Hepatocyte (in vitro differentiated cells): ENCODE data around the gene FAM227B. TPM values are rescaled to one million over a fixed set of nuclear protein-coding genes. Genes with fewer than 3 reads are reported as not detected.
"Not testable (repeated sequence)": the region's sequence is repeated elsewhere in the genome, so short reads cannot be mapped to it uniquely, and the experiment has no call there.

Experiments
- DNase-seq: peaks from one replicate; pipeline ENCODE4 v3.0.0-alpha.2; 2016; ENCODE audit warnings: low spot score
- H2AFZ ChIP-seq: fragments of 200-600 bp; sonication (generic); 2 replicates; pipeline ENCODE4 v1.6.0; 2016; ENCODE audit warnings: antibody characterized with exemption, mild to moderate bottlenecking
- H3K27ac ChIP-seq: fragments of 200-600 bp; sonication (generic); 2 replicates; pipeline ENCODE4 v1.5.1; 2016; ENCODE audit warnings: mild to moderate bottlenecking
- H3K27me3 ChIP-seq: fragments of 200-600 bp; sonication (generic); 2 replicates; pipeline ENCODE4 v1.6.1; 2016
- H3K36me3 ChIP-seq: fragments of 200-600 bp; sonication (generic); replicated peaks from 2 replicates; pipeline ENCODE4 v1.5.1; 2016; ENCODE audit warnings: low read depth; ENCODE audit not compliant: insufficient read depth
- H3K4me1 ChIP-seq: fragments of 200-600 bp; sonication (generic); 2 replicates; pipeline ENCODE4 v1.5.1; 2016; ENCODE audit warnings: mild to moderate bottlenecking, moderate library complexity; ENCODE audit not compliant: insufficient read depth
- H3K4me2 ChIP-seq: fragments of 200-600 bp; sonication (generic); 2 replicates; pipeline ENCODE4 v1.6.0; 2016
- H3K4me3 ChIP-seq: fragments of 200-600 bp; sonication (generic); 2 replicates; pipeline ENCODE4 v1.5.1; 2016; ENCODE audit warnings: mild to moderate bottlenecking
- H3K79me2 ChIP-seq: fragments of 200-600 bp; sonication (generic); 2 replicates; pipeline ENCODE4 v1.6.0; 2017; ENCODE audit warnings: mild to moderate bottlenecking
- H3K9me2 ChIP-seq: fragments of 200-600 bp; sonication (generic); replicated peaks from 2 replicates; pipeline ENCODE4 v1.6.0; 2017; ENCODE audit warnings: mild to moderate bottlenecking; ENCODE audit not compliant: insufficient read depth
- H3K9me3 ChIP-seq: fragments of 200-600 bp; sonication (generic); 2 replicates; pipeline ENCODE4 v1.5.1; 2016; ENCODE audit warnings: low read depth, mild to moderate bottlenecking
- H4K20me1 ChIP-seq: fragments of 200-600 bp; sonication (generic); 2 replicates; pipeline ENCODE4 v1.6.0; 2016; ENCODE audit warnings: mild to moderate bottlenecking; ENCODE audit not compliant: insufficient read depth, poor library complexity, severe bottlenecking
- CTCF ChIP-seq: fragments of 200-600 bp; sonication (generic); IDR thresholded peaks from 2 replicates; pipeline ENCODE4 v1.5.1; 2016; ENCODE audit warnings: antibody characterized with exemption, mild to moderate bottlenecking; ENCODE audit not compliant: poor library complexity
- EZH2 ChIP-seq: fragments of 200-600 bp; sonication (generic); IDR thresholded peaks from 2 replicates; pipeline ENCODE4 v1.6.1; 2016; ENCODE audit warnings: antibody characterized with exemption, mild to moderate bottlenecking, borderline replicate concordance
- EZH2phosphoT487 ChIP-seq: fragments of 200-600 bp; sonication (generic); IDR thresholded peaks from one replicate; pipeline ENCODE4 v1.6.1; 2018; ENCODE audit warnings: antibody characterized with exemption, mild to moderate bottlenecking, low read depth, moderate library complexity; ENCODE audit not compliant: unreplicated experiment, severe bottlenecking
- WGBS: methylation state at CpG from one replicate; pipeline ENCODE4 v1.1.6; 2016; ENCODE audit warnings: low lambda C conversion rate; ENCODE audit errors: missing lambda C conversion rate; 5-methylcytosine and 5-hydroxymethylcytosine counted together
- polyA plus RNA-seq: library from polyadenylated mRNA; unstranded; fragments of >200 nt; fragmentation: Nextera tagmentation; extraction: Ambion mirVana; gene quantifications from 2 replicates; pipeline ENCODE4 v1.2.1, GENCODE V29; 2016
- total RNA-seq: library from RNA; depleted of rRNA; stranded (reverse); fragments of >200 nt; gene quantifications from 2 replicates; pipeline ENCODE4 v1.2.3, GENCODE V29; 2014

FAM227B gene
- total RNA-seq (4.5 and 6.1 TPM in 2 replicates), polyA plus RNA-seq (9.0 and 9.2 TPM in 2 replicates)

GRCh38 chr15:49620658-49621368 is at the start of gene FAM227B, which contains the start of gene DTWD1:
TSS of gene FAM227B (minus strand) at chr15:49620818. CDS start at chr15:49615171, 5,647 bp downstream.
TSS of gene DTWD1 (plus strand) at chr15:49621048. CDS start at chr15:49625168, 4,120 bp downstream.
- Histone ChIP-seq H3K36me3 (no peaks in the 10 kb centered on the region), H3K4me2 (peak within 1 kb of the TSS; percentile 81), H3K4me1 (peaks cover 18% of the 10 kb centered on the region), H3K9me2 (no peaks in the 10 kb centered on the region), H3K27ac (peak within 1 kb of the TSS; percentile 90), H4K20me1 (no peaks in the 10 kb centered on the region), H3K9me3 (no peaks in the 10 kb centered on the region), H3K27me3 (no peaks in the 10 kb centered on the region), H3K4me3 (peak within 1 kb of the TSS; percentile 40), H2AFZ (peak within 1 kb of the TSS; percentile 72), H3K79me2 (peaks cover 26% of the 10 kb centered on the region)
- TF ChIP-seq CTCF (no peak), EZH2 (no peak), EZH2phosphoT487 (no peak)
- under 1% methylated on average over 54 of the region's 59 CpGs for WGBS
- DNase-seq: peak; percentile 98

- Histone ChIP-seq H3K36me3 (no peaks in the 10 kb centered on the region), H3K27me3 (no peaks in the 10 kb centered on the region)
- 63% methylated on average over 1 of the region's 1 CpG for WGBS
Measured at GRCh38 chr15:49669288-49669687, 48.7 kb upstream of the FAM227B start.

GRCh38 chr15:49666486-49666885 is 45.9 kb upstream of the FAM227B start:
- not testable (repeated sequence) for H3K9me3 ChIP-seq, H3K27me3 ChIP-seq, H3K4me2 ChIP-seq, DNase-seq, H3K27ac ChIP-seq, H3K9me2 ChIP-seq, H4K20me1 ChIP-seq, H3K36me3 ChIP-seq, H3K79me2 ChIP-seq, H2AFZ ChIP-seq, H3K4me3 ChIP-seq, H3K4me1 ChIP-seq
- WGBS: 89% methylated on average over 3 of the region's 3 CpGs

More at GRCh38 chr15:49669288-49669687, 48.7 kb upstream of the FAM227B start:
- Histone ChIP-seq H2AFZ (no peak overlapping the region), H3K4me1 (peaks cover 3% of the 10 kb centered on the region), H3K4me3 (no peak overlapping the region), H3K79me2 (no peaks in the 10 kb centered on the region), H4K20me1 (no peaks in the 10 kb centered on the region), H3K27ac (no peak overlapping the region), H3K4me2 (no peak overlapping the region), H3K9me3 (no peaks in the 10 kb centered on the region), H3K9me2 (no peaks in the 10 kb centered on the region)
- no peak for TF ChIP-seq CTCF
- TF ChIP-seq EZH2: no peak
- no peak for TF ChIP-seq EZH2phosphoT487
- no peak for DNase-seq

GRCh38 chr15:49664716-49665115 is 44.1 kb upstream of the FAM227B start:
- H3K36me3 ChIP-seq: no peaks in the 10 kb centered on the region
- no peak overlapping the region for H3K4me3 ChIP-seq
- no peaks in the 10 kb centered on the region for H3K4me1 ChIP-seq
- no peak overlapping the region for H2AFZ ChIP-seq
- 94% methylated on average over 1 of the region's 1 CpG for WGBS
- no peaks in the 10 kb centered on the region for H3K27me3 ChIP-seq
- H4K20me1 ChIP-seq: no peaks in the 10 kb centered on the region
- H3K9me3 ChIP-seq: no peaks in the 10 kb centered on the region
- DNase-seq: no peak
- no peak overlapping the region for H3K4me2 ChIP-seq
- TF ChIP-seq EZH2phosphoT487: no peak
- no peak for TF ChIP-seq EZH2
- TF ChIP-seq CTCF: no peak
- H3K27ac ChIP-seq: no peak overlapping the region
- no peaks in the 10 kb centered on the region for H3K79me2 ChIP-seq
- H3K9me2 ChIP-seq: no peaks in the 10 kb centered on the region
